Parathyroid adenoma (tissue), 2 donors: ENCODE results near the gene SLC22A15.

Source experiments
- H2AFZ ChIP-seq: fragments of 300-600 bp; sonication (generic); one replicate; pipeline ENCODE4 v1.7.0; 2017; ENCODE audit warnings: antibody characterized with exemption, mild to moderate bottlenecking
- H3K27ac ChIP-seq: fragments of 300-600 bp; sonication (generic); one replicate; pipeline ENCODE4 v1.7.0; 2017
- H3K27me3 ChIP-seq: fragments of 300-600 bp; sonication (generic); one replicate; pipeline ENCODE4 v1.7.0; 2017; ENCODE audit warnings: low read length; ENCODE audit not compliant: control insufficient read depth, insufficient read depth
- H3K36me3 ChIP-seq: fragments of 300-600 bp; sonication (generic); one replicate; pipeline ENCODE4 v1.7.0; 2017; ENCODE audit warnings: low read length; ENCODE audit not compliant: control insufficient read depth, insufficient read depth
- H3K4me1 ChIP-seq: fragments of 300-600 bp; sonication (generic); one replicate; pipeline ENCODE4 v1.7.0; 2017; ENCODE audit warnings: control low read depth
- H3K4me2 ChIP-seq: fragments of 300-600 bp; sonication (generic); one replicate; pipeline ENCODE4 v1.7.0; 2017; ENCODE audit warnings: low read length
- H3K4me3 ChIP-seq: fragments of 300-600 bp; sonication (generic); one replicate; pipeline ENCODE4 v1.7.0; 2017; ENCODE audit warnings: low read depth, low read length
- H3K79me2 ChIP-seq: fragments of 300-600 bp; sonication (generic); one replicate; pipeline ENCODE4 v1.7.0; 2017; ENCODE audit warnings: control low read depth
- H3K9ac ChIP-seq: fragments of 300-600 bp; sonication (generic); one replicate; pipeline ENCODE4 v1.7.0; 2017; ENCODE audit warnings: mild to moderate bottlenecking
- H3K9me3 ChIP-seq: fragments of 300-600 bp; sonication (generic); one replicate; pipeline ENCODE4 v1.7.0; 2017; ENCODE audit warnings: low read length; ENCODE audit not compliant: control insufficient read depth
- TF ChIP-seq, protein P1 (sequence below): fragments of 300-600 bp; sonication (generic); IDR thresholded peaks from one replicate; pipeline ENCODE4 v1.7.0; 2017; ENCODE audit warnings: antibody characterized with exemption, mild to moderate bottlenecking
- donor health status: primary hyperparathyroidism.

The SLC22A15 gene

DNA sequence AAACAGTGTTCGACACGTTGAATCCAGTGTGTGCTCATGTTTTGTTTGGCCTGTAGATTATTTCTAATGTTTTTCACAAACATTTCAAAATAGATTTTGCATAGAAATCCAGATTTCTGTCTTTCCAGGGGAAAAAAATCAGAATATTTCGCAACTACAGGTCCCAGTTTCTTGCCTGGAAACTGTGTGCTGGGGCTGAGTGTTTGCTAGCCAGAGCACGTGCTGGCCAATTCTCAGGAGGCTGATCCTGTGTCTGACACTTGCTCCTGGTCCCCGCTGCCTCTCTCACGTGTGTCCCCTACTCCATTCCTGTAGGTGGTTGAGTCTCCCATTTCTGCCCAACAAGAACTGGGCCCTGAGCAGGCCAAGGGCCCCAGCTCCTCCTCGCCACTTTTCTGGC is 137.3 kb downstream of the SLC22A15 start:
- H3K4me3 ChIP-seq, result no peak overlapping the region
- H3K4me2 ChIP-seq, result no peak overlapping the region
- TF ChIP-seq, protein P1, sequence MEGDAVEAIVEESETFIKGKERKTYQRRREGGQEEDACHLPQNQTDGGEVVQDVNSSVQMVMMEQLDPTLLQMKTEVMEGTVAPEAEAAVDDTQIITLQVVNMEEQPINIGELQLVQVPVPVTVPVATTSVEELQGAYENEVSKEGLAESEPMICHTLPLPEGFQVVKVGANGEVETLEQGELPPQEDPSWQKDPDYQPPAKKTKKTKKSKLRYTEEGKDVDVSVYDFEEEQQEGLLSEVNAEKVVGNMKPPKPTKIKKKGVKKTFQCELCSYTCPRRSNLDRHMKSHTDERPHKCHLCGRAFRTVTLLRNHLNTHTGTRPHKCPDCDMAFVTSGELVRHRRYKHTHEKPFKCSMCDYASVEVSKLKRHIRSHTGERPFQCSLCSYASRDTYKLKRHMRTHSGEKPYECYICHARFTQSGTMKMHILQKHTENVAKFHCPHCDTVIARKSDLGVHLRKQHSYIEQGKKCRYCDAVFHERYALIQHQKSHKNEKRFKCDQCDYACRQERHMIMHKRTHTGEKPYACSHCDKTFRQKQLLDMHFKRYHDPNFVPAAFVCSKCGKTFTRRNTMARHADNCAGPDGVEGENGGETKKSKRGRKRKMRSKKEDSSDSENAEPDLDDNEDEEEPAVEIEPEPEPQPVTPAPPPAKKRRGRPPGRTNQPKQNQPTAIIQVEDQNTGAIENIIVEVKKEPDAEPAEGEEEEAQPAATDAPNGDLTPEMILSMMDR, result no peak
- H3K4me1 ChIP-seq, result no peaks in the 10 kb centered on the region
- no peaks in the 10 kb centered on the region for H3K36me3 ChIP-seq
- no peak overlapping the region for H2AFZ ChIP-seq
- H3K27ac ChIP-seq, result no peak overlapping the region
- no peak overlapping the region for H3K9ac ChIP-seq
- H3K9me3 ChIP-seq, result no peaks in the 10 kb centered on the region
- no peaks in the 10 kb centered on the region for H3K27me3 ChIP-seq
- H3K79me2 ChIP-seq, result no peaks in the 10 kb centered on the region

DNA sequence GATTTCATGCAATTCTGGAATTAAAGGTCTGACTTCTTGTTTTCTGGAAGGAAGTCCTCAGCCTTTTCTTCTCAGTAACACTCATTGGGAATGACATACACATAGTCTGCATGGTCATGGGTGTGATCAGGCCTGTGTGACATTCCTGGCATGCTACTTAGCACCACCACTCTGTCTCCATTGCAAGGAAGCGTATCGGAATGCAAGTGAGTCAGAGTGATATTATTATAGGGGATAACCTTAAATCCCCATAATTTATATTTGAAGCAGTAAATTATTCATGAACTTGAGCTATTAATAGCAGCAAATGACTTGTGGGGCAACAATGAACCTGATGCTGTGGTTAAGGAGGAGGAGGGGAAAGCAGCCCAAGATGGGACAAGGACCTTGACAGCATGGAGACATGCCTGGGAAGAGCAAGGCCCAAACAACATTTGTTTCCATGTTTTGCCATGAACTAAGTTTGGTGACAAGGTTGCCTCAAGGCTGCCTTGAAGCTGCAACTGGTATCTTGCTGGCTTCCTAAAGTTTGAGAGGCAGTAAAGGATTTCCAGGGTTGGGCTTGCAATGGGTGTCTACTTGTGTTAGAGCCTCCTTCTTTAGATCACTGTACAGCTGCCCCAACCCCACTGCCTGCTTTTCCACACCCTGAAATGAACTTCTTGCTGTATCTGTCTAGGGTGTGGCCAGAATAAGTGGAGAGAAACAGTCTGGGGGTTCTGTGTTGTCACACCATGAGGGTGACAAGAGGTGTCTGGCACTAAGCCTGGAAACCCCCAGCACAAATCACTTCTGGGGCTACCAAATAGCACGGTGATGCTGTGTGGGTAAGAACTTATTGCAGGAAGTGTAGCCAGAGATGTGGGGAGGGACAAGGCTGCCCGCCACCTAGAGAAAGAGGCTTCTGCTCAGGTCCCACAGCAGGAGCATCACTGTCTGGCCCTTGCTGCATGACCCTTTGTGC is 139.4 kb downstream of the SLC22A15 start:
- Histone ChIP-seq H3K4me3 (no peak overlapping the region), H2AFZ (no peak overlapping the region), H3K36me3 (no peaks in the 10 kb centered on the region), H3K4me1 (no peaks in the 10 kb centered on the region), H3K4me2 (no peak overlapping the region), H3K27ac (no peak overlapping the region), H3K9me3 (no peaks in the 10 kb centered on the region), H3K27me3 (no peaks in the 10 kb centered on the region), H3K9ac (no peak overlapping the region), H3K79me2 (no peaks in the 10 kb centered on the region)
- TF ChIP-seq, protein P1, result no peak

DNA sequence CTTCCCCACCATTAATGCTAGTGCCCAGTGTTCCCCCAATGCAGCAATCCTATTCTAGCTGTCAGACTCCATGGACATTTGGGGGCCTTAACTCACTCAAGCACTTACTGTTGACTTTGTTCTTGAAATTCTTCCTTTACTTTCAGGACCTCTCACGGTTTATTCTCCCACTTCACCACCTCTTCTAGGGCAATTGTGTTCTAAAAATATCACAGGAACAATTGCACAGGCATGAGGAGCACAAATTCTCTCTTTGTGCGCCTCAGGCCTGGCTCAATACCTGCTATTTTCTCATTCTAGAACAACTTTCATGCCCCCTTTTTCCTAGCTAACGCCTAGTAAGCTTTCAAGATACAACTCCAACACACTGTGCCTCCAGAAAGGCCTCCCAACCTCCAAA is 142.2 kb downstream of the SLC22A15 start:
- Histone ChIP-seq H3K4me1 (no peaks in the 10 kb centered on the region), H3K4me2 (no peak overlapping the region), H3K4me3 (no peak overlapping the region), H3K79me2 (no peaks in the 10 kb centered on the region), H3K9me3 (no peaks in the 10 kb centered on the region), H3K9ac (no peak overlapping the region), H2AFZ (no peak overlapping the region), H3K36me3 (no peaks in the 10 kb centered on the region), H3K27me3 (no peaks in the 10 kb centered on the region), H3K27ac (no peak overlapping the region)
- TF ChIP-seq, protein P1, result no peak
